MM.1S (cell line): Measurements from ENCODE around the gene CUEDC2.

Experiments
- EZH2 ChIP-seq: fragments of 300-600 bp; sonication (generic); optimal IDR thresholded peaks from 2 replicates; pipeline ENCODE3; 2017; ENCODE audit warnings: low read depth, mild to moderate bottlenecking, antibody characterized with exemption, low read length, mixed read lengths
- TF ChIP-seq, protein P1 (sequence below): fragments of 300-600 bp; sonication (generic); IDR thresholded peaks from 2 replicates; pipeline ENCODE4 v1.5.1; 2016; ENCODE audit warnings: antibody characterized with exemption, low read length, mixed read lengths

DNA sequence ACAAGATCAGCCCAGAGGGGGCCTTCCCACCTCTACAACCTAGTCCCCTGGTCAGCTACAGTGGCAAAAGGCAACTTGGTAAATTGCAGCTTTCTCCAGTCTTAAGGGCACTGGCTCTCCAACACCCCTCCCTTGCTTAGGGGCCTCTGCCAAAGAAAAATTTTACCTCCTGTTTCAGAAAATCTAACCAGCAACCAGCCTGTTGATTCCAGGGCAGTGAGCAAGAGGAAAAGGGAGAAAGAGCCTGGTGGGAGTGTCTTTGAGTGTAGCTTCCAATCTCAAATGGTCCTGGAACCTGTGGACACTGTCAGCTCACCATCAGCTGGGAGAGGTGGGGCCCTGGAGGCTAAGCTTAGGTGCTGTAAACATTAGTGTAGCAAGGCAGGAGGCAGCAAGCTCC is 47.3 kb upstream of the CUEDC2 start:
- TF ChIP-seq, protein P1, sequence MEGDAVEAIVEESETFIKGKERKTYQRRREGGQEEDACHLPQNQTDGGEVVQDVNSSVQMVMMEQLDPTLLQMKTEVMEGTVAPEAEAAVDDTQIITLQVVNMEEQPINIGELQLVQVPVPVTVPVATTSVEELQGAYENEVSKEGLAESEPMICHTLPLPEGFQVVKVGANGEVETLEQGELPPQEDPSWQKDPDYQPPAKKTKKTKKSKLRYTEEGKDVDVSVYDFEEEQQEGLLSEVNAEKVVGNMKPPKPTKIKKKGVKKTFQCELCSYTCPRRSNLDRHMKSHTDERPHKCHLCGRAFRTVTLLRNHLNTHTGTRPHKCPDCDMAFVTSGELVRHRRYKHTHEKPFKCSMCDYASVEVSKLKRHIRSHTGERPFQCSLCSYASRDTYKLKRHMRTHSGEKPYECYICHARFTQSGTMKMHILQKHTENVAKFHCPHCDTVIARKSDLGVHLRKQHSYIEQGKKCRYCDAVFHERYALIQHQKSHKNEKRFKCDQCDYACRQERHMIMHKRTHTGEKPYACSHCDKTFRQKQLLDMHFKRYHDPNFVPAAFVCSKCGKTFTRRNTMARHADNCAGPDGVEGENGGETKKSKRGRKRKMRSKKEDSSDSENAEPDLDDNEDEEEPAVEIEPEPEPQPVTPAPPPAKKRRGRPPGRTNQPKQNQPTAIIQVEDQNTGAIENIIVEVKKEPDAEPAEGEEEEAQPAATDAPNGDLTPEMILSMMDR: no peak
- TF ChIP-seq EZH2: no peak
